ENCODE measurements around the gene ANKS3.
"Not testable (repeated sequence)": the region's sequence is repeated elsewhere in the genome, so short reads cannot be mapped to it uniquely, and the experiment has no call there.

Gene ANKS3

DNA sequence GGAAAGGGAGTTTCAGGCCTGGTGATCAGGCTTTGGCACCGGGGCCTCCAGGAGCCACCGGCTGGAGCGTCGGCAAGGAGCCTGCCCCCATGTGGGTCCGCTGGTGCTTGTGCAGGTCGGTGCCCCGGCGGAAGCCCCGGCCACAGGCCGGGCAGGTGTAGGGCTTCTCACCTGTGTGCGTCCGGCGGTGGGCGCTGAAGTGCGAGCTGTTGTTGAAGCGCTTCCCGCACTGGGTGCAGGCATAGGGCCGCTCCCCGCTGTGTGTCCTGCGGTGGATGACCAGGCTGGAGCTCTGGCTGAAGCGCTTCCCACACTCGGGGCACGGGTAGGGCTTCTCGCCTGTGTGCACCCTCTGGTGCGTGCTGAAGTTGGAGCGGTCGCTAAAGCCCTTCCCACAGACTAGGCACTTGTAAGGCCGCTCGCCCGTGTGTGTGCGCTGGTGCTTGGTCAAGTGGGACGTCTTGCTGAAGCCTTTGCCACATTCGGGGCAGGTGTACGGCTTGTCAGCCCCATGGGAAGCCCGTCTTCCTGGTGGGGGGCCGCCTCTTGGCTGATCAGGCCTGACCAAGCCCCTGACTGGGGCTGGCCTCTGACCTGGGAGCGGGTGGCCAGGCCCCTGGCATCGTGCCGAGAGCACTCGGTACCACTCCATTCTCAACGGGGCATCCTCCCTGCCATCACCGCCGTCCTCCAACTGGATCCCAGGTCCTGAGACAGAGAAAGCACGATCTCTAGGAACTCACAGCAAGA is 18.5 kb upstream of the ANKS3 start:
- DNase-seq, result no peak

GRCh38 chr16:4750896-4751295 is 16.8 kb upstream of the ANKS3 start:
- no peak for DNase-seq

DNA sequence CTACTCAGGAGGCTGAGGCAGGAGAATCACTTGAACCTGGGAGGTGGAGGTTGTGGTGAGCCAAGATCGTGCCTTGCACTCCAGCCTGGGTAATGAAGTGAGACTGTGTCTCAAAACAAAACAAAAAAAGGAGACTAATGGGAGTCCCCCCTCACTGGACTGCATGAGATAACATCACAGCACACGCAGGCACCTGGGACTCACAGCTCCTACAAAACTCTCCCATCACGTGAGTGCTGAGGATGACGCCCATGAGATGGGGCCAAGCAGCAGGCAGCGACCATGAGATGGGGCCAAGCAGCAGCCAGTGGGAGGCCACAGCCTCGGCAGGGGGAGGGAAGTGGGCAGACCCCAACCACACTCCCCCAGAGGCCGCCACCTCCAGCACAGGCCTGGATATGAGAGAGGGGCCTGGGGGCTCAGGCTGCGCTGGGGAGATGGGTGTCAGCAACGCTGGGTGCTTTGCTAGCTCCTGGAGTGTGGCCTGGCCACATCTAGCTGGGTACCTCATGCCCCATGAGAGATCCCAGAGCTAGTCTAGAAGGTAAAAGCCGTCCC is 15.7 kb upstream of the ANKS3 start:
- no peak for DNase-seq

GRCh38 chr16:4748682-4749411 is 14.8 kb upstream of the ANKS3 start:
- no peak for DNase-seq

- DNase-seq, result no peak
Measured at GRCh38 chr16:4747906-4748681, 14.0 kb upstream of the ANKS3 start.

- no peak for DNase-seq
Measured at GRCh38 chr16:4746991-4747574, 13.0 kb upstream of the ANKS3 start.

GRCh38 chr16:4746215-4746614 is 12.1 kb upstream of the ANKS3 start:
- DNase-seq, result no peak

- DNase-seq, result no peak
Measured at GRCh38 chr16:4745274-4745569, 11.2 kb upstream of the ANKS3 start.

GRCh38 chr16:4744555-4745273 is 10.6 kb upstream of the ANKS3 start:
- no peak for DNase-seq

DNA sequence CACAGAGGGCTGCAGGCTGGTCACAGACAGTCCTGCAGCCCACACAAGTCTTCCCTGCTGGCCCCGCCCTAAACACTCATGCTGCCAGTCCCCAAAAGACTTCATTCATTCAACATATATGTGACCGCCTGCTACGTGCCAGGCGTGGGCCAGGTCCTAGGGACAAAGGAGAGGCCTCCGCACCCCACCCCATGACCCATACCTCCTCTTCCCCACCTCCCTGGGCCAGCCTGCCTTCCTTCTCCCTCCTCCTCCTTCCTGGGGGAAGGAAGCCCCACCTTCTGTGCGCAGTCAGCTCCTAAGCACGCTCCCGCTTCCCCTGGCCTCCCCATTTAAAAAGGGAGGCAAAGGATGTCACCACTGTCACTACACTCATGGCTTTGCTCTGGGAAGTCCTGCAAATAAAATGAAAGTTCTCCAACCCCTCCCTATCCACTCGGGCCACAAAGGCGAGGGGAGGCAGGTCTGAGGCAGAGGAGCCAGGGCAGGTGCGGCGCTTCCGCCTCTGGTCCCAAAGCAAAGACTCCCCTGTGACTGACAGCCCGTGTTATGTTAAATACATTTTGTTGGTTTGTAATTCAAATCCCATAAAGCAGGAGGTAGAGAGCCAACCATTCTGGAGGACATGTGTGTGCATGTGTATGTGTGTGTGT is 9.3 kb upstream of the ANKS3 start:
- DNase-seq, result peak; percentile 7

- not testable (repeated sequence) for DNase-seq
Measured at GRCh38 chr16:4738370-4738769, 4.3 kb upstream of the ANKS3 start.

DNA sequence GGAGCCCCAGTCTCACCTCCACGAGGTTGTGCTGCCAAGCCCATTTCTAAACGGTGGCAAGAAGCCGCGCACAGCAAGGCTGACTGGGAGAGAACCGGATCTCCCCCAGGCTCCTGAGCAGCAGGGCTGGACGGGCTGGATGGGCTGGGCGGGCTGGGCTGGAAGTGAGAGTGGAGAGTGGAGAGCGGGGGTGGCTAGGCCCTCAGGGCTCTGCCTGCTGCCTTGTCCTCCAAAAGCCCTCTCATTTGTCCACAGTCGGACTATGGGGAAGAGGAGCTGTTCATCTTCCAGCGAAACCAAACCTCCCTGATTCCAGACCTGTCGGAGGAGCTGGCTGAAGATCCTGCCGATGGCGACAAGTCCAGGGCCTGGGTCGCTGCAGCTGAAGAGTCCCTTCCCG is 3.5 kb upstream of the ANKS3 start:
- no peak for DNase-seq

- DNase-seq, result no peak
Measured at GRCh38 chr16:4736546-4736945, 2.5 kb upstream of the ANKS3 start.

- peak; percentile 84 for DNase-seq
Measured at GRCh38 chr16:4734730-4735535, 862 bp upstream of the ANKS3 start.

DNA sequence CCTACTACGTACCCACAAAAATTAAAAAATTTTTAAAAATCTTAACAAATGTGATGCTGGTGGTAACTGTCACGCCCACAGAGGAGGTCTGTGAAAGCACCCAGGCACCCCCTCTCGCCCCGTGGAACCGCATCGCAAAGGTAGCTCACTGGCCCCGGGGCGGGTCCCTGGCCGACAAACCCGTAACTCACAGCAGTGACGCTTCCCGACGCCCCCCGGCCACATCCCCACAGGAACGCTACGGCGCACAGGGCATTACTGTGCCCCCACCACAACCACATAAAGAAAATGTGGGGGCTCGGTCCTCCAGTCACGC is 366 bp downstream of the ANKS3 start:
- DNase-seq, result no peak

DNA sequence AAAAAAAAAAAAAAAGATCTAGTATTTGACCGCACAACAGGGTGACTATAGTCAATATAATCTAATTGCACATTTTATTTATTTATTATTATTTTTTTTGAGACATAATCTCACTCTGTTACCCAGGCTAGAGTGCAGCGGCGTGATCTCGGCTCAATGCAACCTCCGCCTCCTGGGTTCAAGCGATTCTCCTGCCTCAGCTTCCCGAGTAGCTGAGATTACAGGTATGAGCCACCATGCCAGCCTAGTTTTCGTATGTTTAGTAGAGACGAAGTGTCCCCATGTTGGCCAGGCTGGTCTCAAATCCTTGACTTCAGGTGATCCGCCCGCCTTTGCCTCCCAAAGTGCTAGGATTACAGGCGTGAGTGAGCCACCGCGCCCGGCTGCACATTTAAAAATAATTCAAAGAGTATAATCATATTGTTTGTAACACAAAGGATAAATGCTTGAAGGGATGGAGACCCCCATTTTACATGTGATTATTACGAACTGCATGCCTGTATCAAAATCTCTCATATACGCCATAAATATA is 794 bp downstream of the ANKS3 start:
- no peak for DNase-seq

DNA sequence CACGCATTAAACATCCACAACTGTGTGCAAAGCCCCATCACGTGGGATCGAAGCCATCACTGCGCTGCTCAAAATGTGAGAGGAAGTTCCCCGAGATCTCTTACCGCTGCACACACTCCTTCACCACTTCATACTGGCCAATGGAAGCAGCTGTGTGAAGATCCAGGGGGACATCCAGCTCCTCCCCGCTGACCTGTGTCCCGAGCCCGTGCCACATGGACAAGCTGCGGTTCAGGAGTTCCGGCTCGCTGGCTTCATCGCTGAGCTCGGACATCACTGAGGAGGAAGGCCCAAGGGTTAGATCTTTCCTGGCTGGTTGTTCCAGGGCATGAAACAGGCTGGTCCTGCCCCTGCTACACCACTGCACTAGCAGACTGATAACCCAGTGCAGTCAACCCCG is 4.2 kb downstream of the ANKS3 start:
- DNase-seq, result no peak

DNA sequence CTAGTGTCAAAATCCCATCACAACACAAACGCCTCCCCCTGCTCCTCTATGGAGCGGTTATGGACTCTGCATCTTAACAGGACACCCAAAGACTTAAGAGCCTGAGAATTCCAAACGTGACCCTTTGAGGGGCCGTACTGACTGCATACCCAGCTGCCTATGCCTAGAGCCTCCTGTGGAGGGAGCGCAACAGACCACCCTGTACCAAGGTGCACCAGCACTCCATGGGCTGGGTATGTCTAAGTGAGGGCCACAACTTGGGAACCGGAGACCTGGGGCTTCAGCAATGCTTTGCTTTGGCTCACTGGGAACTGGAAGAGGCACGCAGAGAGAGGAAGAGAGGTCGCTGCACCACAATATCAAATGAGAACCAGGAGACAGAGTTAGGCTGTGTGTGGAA is 5.4 kb downstream of the ANKS3 start:
- no peak for DNase-seq

DNA sequence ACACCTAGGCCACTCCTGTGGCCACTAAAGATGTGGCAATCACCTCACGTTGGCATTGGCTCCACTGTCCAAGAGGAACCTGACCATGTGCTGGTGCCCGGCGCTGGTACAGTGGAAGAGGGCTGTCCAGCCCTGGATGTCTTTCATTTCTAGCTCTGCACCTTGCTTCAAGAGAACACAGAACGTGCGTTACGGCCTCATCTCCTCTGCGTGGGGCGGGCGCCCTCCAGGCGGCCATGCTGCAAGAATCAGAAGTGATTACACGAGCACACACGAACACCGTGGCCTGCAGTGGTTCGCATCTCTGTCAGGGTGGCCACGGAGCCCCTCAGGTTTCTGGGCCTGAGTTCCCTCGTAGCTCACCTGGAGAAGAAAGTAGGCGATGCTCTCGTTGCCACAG is 7.5 kb downstream of the ANKS3 start:
- no peak for DNase-seq

GRCh38 chr16:4724661-4725270 is 9.3 kb downstream of the ANKS3 start:
- DNase-seq, result no peak

All from fibroblast of skin of right biceps (primary cell).